ENCODE data around the gene HAPSTR1.

Gene HAPSTR1

DNA sequence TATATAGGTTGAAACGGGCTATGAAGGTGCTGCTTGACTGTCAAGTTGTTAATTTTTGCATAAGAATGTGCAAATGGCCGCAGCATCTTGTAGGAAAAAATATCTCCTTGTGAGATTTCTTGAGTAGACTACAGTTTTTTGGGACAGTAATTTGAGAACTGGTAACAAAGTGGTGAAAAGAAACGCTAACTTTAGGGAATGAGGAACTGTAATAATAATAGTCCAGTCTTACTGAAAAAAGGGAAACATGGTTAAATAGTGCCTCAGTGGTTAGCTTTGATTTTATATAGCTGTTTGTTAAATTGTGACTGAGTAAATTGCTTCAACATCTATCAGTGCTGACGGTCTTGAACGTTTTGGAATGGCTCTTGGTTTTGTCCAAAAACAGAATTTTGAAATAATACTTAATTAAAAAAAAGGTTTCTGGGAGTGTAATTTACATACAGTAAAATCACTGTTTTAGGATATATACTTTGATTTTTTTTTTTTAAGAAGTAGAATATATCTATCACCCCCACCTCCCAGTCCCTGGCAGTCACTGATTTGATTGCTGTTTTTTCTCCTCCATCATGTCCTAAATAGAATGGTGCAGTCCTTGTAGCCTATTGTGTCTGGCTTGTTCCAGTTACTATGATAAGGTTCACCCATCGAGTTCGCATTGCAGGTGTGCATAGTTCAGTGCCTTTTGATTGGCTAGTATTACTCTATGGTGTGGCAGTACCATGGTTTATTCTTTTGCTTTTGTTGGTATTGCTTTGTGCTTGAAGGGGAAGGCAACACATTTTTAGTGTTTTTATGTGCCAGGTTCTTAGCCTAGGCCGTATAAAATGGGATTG is 2.8 kb downstream of the HAPSTR1 start:
- H3K9ac ChIP-seq (ENCODE audit: low read depth, low read length): peak overlapping the region; percentile 98
- H3K27ac ChIP-seq (ENCODE audit: low read length): peak overlapping the region; percentile 94; the same call in 1 of the 2 replicates
- H3K27me3 ChIP-seq (ENCODE audit: insufficient read depth, low read length, poor library complexity): no peaks in the 10 kb centered on the region
- peak overlapping the region; percentile 70 to 75 for H3K4me3 ChIP-seq (ENCODE audit: low read depth in 1 of 2, low read length in 2 of 2)
- ATAC-seq (ENCODE audit: insufficient read depth, low read depth) (no peak), DNase-seq (no peak)
- peaks cover 58% of the 10 kb centered on the region for H4K20me1 ChIP-seq (ENCODE audit: insufficient read depth, low read length)
- H3K36me3 ChIP-seq (ENCODE audit: insufficient read depth, low read length): peaks cover 64% of the 10 kb centered on the region
- peaks cover 87% of the 10 kb centered on the region for H3K79me2 ChIP-seq (ENCODE audit: insufficient read depth, low read length)
- peaks cover 72% of the 10 kb centered on the region for H3K4me1 ChIP-seq (ENCODE audit: insufficient read depth, low read length)
- TF ChIP-seq EZH2 (IDR thresholded peaks at IDR 0.05; ENCODE audit: borderline replicate concordance, low read depth, low read length, severe bottlenecking): no peak
- TF ChIP-seq, protein P1, sequence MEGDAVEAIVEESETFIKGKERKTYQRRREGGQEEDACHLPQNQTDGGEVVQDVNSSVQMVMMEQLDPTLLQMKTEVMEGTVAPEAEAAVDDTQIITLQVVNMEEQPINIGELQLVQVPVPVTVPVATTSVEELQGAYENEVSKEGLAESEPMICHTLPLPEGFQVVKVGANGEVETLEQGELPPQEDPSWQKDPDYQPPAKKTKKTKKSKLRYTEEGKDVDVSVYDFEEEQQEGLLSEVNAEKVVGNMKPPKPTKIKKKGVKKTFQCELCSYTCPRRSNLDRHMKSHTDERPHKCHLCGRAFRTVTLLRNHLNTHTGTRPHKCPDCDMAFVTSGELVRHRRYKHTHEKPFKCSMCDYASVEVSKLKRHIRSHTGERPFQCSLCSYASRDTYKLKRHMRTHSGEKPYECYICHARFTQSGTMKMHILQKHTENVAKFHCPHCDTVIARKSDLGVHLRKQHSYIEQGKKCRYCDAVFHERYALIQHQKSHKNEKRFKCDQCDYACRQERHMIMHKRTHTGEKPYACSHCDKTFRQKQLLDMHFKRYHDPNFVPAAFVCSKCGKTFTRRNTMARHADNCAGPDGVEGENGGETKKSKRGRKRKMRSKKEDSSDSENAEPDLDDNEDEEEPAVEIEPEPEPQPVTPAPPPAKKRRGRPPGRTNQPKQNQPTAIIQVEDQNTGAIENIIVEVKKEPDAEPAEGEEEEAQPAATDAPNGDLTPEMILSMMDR (IDR thresholded peaks at IDR 0.05; ENCODE audit: borderline replicate concordance, extremely low read depth, low read length, poor library complexity, severe bottlenecking): no peak
- H2AFZ ChIP-seq (ENCODE audit: low read depth, low read length): no peak overlapping the region
- peak overlapping the region; percentile 97 for H3K4me2 ChIP-seq (ENCODE audit: insufficient read depth, low read length)
- no peaks in the 10 kb centered on the region for H3K9me3 ChIP-seq (ENCODE audit: insufficient read depth, low read length, severe bottlenecking)

DNA sequence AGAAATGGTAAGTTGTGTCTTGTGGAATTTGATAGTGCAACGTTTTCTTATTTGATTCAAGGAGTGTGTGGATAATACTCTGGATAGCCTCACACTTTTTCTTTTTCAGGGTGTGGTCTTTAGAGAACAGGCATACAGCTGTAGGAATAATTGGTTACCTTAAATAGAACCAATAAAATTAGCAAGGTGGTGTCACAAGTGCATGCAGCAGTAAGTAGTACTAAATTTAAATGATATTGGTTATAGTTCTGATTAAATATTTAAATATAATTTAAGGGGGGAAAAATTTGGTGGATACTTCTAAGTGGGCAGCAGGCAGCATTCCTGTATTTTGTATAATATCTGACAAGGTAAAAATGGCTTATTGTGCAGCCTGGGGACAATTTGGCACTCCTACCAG is 3.7 kb downstream of the HAPSTR1 start:
- Histone ChIP-seq H2AFZ (ENCODE audit: low read depth, low read length) (no peak overlapping the region), H3K9me3 (ENCODE audit: insufficient read depth, low read length, severe bottlenecking) (no peaks in the 10 kb centered on the region), H3K4me2 (ENCODE audit: insufficient read depth, low read length) (peak overlapping the region; percentile 97), H3K9ac (ENCODE audit: low read depth, low read length) (peak overlapping the region; percentile 25), H3K27ac (ENCODE audit: low read length) (0 out of 2 replicates have a peak overlapping the region, but pooled peaks have one; percentile 15), H3K4me3 (ENCODE audit: low read depth in 1 of 2, low read length in 2 of 2) (peak overlapping the region in 1 of 2 experiments; percentile 75; a peak in 2 of 4 replicates), H4K20me1 (ENCODE audit: insufficient read depth, low read length) (peaks cover 67% of the 10 kb centered on the region), H3K79me2 (ENCODE audit: insufficient read depth, low read length) (peaks cover 95% of the 10 kb centered on the region), H3K4me1 (ENCODE audit: insufficient read depth, low read length) (peaks cover 79% of the 10 kb centered on the region), H3K36me3 (ENCODE audit: insufficient read depth, low read length) (peaks cover 74% of the 10 kb centered on the region), H3K27me3 (ENCODE audit: insufficient read depth, low read length, poor library complexity) (no peaks in the 10 kb centered on the region)
- ATAC-seq (ENCODE audit: insufficient read depth, low read depth) (no peak), DNase-seq (no peak)
- TF ChIP-seq EZH2 (IDR thresholded peaks at IDR 0.05; ENCODE audit: borderline replicate concordance, low read depth, low read length, severe bottlenecking): no peak
- TF ChIP-seq, protein P1 (IDR thresholded peaks at IDR 0.05; ENCODE audit: borderline replicate concordance, extremely low read depth, low read length, poor library complexity, severe bottlenecking): no peak

DNA sequence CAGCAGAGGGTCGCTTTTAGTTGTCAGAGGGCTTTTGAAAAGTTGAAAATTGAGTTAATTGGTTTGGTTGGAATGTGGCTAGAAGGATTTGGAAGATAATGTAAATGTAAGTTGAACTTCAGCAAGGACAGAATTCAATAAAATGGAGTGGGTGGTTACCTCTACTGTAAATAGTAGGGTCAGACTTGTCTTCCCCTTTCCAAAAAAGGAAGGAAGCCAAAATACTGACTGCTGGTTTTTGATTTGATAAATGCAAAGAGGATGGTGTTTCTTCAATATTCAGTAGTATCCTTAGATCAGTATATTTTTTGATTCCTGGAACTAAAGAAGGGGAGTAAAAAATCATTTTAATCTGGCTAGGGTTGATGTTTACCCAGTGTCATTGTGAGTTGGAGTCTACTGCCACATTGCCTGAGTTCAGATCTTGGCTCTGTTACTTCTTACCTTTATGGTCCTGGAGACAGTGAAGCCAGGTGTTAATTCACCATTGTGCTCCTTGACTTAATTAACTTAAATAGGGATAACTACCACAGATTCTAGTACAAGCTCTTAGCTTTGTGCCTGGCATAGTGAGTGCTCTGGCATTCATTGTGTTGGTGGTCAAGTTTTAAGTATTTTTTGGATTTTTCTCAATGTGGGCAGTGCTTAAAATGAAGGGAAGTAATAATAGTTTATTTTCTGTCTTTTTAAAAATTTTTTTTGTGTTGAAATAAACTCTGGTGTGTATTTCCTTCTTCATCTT is 4.4 kb downstream of the HAPSTR1 start:
- Histone ChIP-seq H3K9me3 (ENCODE audit: insufficient read depth, low read length, severe bottlenecking) (no peaks in the 10 kb centered on the region), H3K36me3 (ENCODE audit: insufficient read depth, low read length) (peaks cover 80% of the 10 kb centered on the region), H3K4me2 (ENCODE audit: insufficient read depth, low read length) (peak overlapping the region; percentile 97), H3K4me3 (ENCODE audit: low read depth in 1 of 2, low read length in 2 of 2) (peak overlapping the region in 1 of 2 experiments; percentile 75; a peak in 2 of 4 replicates), H3K9ac (ENCODE audit: low read depth, low read length) (peak overlapping the region; percentile 25; the same call in 1 of the 2 replicates), H3K79me2 (ENCODE audit: insufficient read depth, low read length) (peaks cover 95% of the 10 kb centered on the region), H3K4me1 (ENCODE audit: insufficient read depth, low read length) (peaks cover 76% of the 10 kb centered on the region), H3K27ac (ENCODE audit: low read length) (no peak overlapping the region), H3K27me3 (ENCODE audit: insufficient read depth, low read length, poor library complexity) (no peaks in the 10 kb centered on the region), H2AFZ (ENCODE audit: low read depth, low read length) (no peak overlapping the region), H4K20me1 (ENCODE audit: insufficient read depth, low read length) (peaks cover 74% of the 10 kb centered on the region)
- TF ChIP-seq, protein P1 (IDR thresholded peaks at IDR 0.05; ENCODE audit: borderline replicate concordance, extremely low read depth, low read length, poor library complexity, severe bottlenecking): no peak
- no peak for TF ChIP-seq EZH2 (IDR thresholded peaks at IDR 0.05; ENCODE audit: borderline replicate concordance, low read depth, low read length, severe bottlenecking)
- DNase-seq (no peak), ATAC-seq (ENCODE audit: insufficient read depth, low read depth) (no peak)
